LNCaP clone FGC (cell line): Measurements from ENCODE around the gene COMMD9.

Source experiments
- DNase-seq: peaks from one replicate; pipeline ENCODE4 v3.0.0-alpha.2; 2011; ENCODE audit warnings: low read depth
- H3K4me3 ChIP-seq: 2 replicates; pipeline ENCODE4 v1.5.1; 2011; ENCODE audit warnings: mild to moderate bottlenecking, low read depth, low read length, control low read depth
- TF ChIP-seq, protein P1 (sequence below): IDR thresholded peaks from 2 replicates; pipeline ENCODE4 v1.5.1; 2012; ENCODE audit warnings: mild to moderate bottlenecking; ENCODE audit not compliant: control insufficient read depth, insufficient read depth; ENCODE audit errors: extremely low read depth

Gene COMMD9

DNA sequence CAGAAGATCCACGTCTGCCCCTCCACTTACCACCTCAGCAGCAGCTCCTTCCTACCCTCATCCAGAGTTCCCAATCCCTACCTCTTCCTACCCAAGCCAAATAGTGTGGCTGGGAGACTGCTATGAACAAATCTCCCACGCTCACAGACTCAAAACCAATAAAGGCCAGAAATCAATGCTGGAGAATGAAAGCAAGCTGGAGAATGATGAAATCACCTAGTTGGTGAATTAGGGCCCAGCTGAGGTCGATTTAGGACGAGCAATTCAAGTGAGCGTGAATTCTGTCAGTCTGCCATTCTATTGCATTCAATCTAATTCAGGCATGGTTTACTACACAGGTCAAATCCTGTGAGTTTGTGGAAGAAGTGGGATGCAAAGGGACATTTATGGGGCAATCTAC lies 22.5 kb downstream of the COMMD9 start:
- TF ChIP-seq, protein P1, sequence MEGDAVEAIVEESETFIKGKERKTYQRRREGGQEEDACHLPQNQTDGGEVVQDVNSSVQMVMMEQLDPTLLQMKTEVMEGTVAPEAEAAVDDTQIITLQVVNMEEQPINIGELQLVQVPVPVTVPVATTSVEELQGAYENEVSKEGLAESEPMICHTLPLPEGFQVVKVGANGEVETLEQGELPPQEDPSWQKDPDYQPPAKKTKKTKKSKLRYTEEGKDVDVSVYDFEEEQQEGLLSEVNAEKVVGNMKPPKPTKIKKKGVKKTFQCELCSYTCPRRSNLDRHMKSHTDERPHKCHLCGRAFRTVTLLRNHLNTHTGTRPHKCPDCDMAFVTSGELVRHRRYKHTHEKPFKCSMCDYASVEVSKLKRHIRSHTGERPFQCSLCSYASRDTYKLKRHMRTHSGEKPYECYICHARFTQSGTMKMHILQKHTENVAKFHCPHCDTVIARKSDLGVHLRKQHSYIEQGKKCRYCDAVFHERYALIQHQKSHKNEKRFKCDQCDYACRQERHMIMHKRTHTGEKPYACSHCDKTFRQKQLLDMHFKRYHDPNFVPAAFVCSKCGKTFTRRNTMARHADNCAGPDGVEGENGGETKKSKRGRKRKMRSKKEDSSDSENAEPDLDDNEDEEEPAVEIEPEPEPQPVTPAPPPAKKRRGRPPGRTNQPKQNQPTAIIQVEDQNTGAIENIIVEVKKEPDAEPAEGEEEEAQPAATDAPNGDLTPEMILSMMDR: no peak
- no peak overlapping the region for H3K4me3 ChIP-seq
- DNase-seq: no peak

DNA sequence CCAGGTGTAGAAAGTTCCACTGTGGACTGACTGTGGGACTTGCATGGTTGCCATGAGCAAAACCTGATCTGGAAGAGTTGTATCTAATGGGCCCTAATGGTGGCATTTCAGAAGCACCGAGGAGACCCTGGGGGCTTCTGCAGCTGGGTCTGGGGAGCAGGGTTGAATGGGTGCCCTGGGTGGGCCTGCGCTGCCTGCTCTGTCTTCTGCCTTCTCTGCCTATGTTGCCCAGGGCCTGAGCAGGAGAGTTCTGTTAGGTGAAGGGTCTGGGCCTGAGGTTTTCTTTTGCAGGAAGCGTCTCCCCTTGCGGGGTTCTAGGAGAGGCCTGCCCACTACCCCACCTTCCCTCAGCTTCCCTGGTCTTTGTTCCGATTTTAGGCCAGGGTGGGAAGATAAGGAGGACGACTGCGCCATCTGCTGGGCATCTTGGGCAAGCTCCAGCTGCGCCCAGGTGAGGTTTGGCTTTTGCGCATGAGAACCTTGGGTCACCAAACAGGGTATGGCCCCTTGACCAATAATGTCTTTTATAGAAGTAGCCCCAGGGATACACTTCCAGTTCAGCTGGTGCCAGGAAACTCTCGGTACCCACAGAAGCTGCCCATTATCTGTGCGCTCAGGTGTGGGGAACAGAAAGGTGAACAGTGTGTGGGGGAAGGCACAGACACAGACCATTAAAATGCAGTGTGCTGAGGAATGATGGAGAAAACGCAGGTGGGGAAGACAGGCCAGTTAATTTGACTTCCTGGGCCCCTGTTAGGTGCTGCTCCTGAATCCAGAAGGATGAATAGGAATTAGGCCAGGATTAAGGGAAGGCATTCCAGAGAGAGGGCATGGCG lies 23.2 kb downstream of the COMMD9 start:
- H3K4me3 ChIP-seq: no peak overlapping the region
- TF ChIP-seq, protein P1: peak; percentile 93
- DNase-seq: no peak

DNA sequence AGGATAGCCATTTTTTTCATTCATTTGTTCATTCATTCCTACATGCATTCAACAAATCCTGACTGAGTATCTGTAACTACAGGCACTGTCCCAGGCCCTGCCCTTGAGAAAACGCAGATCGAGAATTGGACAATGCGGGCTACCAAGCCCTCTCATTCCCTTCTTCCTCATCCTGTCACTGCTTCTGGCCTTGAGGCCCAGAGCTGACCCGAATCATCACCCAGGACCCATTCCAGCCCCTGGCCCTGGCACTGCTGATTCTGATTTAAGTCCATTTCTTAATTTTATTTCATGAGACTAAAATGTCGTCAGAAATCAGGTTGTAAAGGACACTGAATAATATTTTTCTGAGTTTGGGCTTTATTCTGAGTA lies 24.3 kb downstream of the COMMD9 start:
- TF ChIP-seq, protein P1: no peak
- no peak overlapping the region for H3K4me3 ChIP-seq
- DNase-seq: no peak

DNA sequence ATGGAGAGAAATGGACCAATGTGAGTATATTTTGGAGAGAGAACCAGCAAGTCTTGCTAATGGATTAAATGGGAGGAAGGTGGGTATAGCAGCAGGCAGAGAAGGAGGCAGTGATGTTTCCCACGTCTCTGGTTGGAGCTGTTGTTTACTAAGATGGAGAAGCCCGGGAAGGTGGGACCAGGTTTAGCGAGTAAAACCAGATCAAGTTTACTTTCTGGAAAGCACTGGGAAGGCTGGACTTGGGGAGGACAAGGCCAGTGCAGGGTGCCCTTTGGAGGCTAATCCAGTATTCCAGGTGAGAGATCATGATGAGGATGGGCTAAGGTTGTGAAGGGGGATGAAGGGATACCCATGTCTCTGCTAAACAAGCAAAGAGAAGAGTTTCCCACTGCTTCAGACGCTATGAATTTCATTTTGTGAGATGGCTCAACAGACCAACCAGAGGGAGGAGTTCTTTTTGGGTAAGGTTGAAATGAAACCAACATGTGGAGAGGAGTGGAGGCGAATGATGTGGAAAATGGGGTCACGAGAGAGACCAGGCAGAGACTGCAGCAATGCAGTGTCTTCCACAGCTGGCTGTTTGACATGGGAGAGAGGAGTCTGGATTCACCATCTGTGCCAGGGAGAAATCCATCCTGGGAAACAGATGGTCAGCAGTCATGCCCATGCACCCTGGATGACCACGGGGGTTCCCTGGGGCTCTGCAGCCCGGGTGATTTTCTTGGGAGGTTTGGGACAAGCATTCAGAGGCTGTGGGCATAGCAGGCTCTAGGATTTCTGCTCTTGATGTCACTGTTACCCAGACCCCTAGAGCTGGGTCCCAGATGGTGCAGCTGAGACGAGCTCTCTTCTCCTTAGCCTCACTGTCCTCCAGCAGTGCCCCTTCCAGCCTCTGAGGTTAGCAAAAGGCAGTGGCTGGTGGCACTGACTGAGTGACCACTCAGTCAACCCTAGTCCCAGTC lies 24.9 kb downstream of the COMMD9 start:
- TF ChIP-seq, protein P1: no peak
- no peak overlapping the region for H3K4me3 ChIP-seq

DNA sequence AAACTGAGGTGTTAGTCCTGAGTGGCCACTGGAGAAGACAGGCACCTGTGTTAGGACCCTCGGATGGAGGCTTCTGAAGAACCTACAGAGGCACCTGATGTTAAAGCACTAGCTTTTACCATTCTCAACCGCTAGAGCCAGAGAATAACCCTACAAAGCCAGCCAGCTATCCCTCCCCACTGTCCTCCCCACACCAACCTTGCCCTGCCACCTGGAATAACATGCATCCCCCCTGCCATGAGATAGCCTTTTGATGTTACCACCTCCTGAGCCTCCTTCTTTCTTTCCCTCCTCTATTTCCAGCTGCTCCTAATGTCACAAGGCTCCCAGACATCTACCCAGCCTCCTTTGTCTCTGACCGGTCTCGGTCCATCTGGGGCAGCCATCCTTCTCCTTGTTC lies 28.1 kb downstream of the COMMD9 start:
- DNase-seq: no peak
- TF ChIP-seq, protein P1: no peak
- H3K4me3 ChIP-seq: no peak overlapping the region

More for the DNA sequence above, 24.9 kb downstream of the COMMD9 start:
- no peak for DNase-seq

DNA sequence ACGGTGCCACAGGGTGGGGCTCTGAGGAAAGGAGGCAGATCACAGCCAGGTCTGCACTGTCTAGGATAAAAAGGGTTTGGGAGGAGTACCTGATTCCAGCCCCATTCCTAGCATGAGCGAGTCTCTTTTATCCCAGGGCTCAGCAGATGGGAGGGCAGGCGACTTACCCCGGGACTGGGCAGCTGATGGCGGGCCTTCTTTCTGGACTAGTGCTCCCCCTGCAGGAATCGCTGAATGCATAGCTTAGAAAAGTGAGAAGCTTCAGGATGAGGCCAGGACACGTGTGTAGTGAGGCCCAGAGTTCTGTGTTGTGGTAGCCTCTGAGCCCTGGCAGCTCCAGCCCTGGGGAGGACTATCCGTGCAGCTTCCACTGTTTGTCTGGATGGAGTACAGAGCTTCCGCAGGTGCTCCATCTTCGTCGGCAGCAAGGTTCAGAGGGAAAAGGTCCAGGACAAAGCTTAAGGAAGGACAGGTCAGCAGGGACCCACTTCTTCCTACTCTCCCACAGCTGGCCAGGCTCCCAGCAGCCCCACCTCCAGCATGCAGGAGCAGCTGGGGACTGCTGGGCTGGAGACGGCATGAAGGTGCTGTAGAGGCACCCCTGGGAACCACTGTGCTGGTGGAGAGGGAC lies 30.4 kb downstream of the COMMD9 start:
- no peak overlapping the region for H3K4me3 ChIP-seq
- TF ChIP-seq, protein P1: peak; percentile 66
- DNase-seq: no peak
